GM21381 (cell line): ENCODE results near the gene RABAC1.
"Not testable (repeated sequence)": the region's sequence is repeated elsewhere in the genome, so short reads cannot be mapped to it uniquely, and the experiment has no call there.

Experiments used
- ATAC-seq: cut with Tn5 transposase; IDR thresholded peaks from one replicate; pipeline ENCODE4 v1.9.1; 2021; ENCODE audit warnings: mild to moderate bottlenecking, moderate library complexity; ENCODE audit not compliant: unreplicated experiment

RABAC1 gene

DNA sequence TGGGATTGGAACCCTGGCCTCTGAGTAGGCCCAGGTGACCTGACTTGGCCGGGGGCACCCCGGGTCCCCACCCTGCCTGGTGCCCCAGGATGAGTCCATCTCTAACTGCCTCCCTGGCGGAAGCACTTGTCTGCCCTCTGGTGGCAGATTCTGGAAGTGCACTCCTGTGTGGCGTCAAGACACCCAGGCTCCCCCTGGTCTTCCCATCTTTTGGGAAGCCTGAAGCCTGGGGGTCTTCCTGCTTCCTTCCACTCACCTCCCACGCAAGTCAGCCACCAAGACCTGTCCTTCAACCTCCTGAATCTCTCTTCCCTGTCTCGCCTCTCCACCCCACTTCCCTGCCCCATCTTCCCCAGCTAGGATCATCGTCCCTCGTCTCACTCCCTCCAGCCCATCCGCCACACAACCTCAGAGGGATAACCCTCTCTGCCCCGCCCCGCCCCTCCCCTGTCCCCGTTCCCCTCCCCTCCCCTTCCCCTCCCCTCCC, 7.4 kb downstream of the RABAC1 start:
- ATAC-seq = no peak

DNA sequence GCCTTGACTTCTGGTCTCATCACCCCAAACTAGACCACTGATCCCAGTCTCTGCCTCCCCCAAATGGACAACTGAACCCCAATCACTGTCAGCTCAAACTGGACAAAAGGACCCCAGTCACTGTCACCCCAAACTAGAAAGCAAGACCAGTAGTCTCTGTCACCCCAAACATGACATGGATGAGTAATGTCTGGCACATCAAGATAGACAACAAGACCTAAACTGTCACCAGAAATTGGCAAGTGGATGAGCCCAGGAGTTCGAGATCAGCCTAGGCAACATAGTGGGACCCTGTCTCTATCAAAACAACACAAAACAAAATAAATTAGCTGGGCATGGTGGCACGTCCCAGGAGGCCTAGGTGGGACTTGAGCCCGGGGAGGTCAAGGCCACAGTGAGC, 12.0 kb downstream of the RABAC1 start:
- no peak for ATAC-seq

DNA sequence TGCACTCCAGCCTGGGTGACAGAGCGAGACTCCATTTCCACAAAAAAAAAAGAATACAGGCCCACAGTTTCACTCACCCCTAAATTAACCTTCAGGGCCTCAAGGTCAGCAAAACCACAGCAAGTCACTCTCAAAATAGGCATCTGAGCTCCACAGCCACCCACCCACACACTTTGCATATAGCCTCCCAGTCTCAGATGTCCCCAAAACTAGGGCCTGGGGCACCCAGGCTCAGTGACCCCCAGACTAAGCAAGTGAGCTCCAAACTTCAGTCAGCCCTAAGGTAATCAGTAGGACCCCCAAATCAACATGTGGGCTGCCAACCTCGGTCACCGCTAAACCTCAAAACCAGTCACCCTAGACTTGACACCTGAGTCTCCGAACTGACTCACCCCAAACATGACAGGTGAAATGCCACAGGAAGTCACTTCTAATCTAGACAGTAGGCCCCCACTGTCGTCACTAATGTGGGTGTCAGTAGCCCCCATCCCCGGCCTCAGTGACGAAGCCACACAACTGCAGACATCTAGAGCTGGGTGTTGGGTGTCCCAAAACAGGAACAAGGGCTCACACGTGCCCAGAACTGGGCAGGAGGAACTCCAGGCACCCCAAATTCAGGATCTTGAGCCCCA, 13.9 kb downstream of the RABAC1 start:
- peak; percentile 81 for ATAC-seq

DNA sequence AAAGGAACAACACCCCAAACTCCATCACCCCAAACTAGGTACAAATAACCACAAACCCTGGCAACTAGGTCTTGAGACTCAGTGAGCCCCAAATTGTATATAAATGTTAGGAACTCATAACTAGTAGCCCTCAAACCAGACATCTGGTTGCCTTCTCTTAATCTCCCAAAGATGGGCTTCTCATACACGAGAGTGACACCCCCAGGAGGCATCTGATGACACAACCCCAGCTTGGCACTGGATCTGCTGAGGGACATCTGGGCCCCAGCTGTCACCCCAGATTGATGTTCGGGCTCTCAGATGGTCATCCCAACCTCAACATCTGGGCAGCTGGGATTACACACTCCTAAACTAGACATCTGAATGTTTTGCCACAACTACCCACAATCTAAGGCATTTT, 14.8 kb downstream of the RABAC1 start:
- no peak for ATAC-seq

DNA sequence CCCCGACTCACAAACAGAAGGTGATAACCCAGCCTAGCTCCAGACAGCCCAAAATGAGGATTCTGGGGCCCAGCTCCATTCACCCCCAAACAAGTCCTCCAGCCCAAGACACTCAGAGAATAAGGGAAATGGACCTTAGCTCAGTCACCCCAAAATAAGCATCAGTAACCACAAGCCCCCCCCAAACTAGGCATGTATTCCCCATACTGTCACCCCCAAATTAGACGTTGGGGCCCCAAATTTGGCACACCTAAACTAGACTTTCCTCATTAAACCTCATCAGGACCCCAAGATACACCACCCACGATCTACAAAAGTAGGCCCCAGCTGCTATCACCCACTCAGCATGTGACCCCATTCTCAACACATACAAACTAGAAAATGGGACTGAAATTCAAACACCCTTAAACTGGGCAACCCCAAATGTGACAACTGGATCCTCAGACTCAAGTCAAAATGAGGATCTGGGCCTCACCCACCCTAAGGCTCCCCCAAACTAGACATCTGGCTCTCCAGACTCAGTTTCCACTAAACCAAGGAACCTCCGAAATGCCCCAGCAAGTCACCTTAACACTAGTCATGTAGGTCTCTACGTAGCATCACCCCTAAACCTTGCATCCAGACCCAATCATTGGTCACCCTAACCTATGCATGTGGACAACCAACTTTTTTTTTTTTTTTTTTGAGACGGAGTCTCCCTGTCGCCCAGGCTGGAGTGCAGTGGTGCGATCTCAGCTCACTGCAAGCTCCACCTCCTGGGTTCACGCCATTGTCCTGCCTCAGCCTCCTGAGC, 17.5 kb downstream of the RABAC1 start:
- no peak for ATAC-seq

DNA sequence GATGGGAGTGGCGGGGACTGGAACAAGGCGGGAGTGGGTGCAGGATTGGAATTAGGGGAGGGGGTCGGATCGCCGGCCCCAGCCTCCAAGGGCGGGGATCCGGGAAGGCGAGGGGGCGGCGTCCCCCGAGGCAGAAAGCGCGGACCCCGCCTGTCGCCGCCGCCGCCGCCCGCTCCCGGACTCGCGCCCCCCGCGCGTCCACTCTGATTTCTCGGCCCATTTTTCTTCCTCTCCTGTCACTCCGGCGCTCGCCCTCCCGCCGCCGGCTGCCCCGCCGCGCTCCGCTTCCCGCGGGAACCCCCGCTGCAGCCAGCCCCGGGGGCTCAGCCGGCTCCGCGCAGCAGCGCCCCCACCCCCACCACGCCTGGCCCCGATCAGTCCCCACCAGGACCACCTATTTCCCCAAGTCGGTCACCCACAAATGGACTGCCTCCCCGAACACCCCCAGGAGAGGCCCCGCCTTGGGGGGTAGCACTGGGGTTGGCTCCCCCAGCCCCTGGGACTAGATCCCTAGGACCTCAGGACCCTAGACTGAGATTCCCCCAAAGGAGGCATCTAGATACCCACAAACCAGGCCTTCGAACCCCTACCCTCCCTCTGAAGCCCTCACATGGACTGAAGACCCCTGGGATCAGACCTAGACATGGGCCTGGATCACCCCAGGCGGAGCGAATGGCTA, 18.3 kb downstream of the RABAC1 start:
- ATAC-seq = no peak

DNA sequence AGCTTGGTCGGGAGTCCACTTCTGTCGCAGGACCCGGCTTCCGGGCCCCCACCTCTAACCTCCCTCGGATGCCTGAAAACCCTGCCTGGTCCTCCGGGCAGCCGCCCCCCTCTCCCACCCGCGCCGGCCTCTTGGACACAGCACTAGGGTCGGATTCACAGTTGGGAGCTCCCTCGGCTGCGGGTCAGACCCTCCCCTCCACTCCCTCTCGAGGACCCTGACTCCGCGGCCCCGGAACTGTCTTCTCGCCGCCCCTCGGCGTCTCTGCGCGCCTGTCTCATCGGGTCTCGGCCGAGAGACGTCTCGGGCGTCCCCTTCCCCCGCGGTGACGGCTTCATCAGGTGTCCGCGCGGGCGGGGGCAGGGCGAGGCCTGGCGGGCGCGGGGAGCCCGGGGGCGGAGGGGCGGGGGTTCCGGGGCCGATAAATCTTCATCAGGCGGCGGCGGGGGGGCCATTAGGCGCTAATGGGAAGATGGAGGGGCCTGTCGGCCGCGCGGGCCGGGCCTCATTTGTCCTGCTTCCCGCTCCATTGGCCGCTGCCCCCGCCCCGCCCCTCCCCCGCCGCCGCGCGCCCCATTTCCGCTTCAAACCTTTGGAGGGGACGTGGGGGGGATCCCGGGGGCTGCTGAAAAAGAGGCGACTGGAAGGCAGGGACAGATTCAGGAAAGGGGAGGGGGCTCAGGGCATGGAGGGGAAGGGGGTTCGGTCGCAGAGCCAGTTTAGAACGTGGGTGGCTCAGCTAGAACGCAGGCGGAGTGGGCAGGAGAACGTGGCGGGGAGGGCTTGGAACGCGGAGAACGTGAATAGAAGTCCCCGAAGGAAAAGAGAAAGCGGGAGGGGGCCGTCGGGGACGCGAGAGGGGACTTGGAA, 19.0 kb downstream of the RABAC1 start:
- no peak for ATAC-seq

DNA sequence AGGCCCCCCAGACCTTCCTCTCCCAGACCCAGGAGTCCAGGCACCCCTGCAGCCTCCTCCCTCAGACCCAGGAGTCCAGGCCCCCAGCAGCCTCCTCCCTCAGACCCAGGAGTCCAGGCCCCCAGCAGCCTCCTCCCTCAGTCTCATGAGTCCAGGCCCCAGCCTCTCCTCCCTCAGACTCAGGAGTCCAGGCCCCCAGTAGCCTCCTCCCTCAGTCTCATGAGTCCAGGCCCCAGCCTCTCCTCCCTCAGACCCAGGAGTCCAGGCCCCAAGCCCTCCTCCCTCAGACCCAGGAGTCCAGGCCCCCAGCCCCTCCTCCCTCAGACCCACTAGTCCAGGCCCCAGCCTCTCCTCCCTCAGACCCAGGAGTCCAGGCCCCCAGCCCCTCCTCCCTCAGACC, 19.9 kb downstream of the RABAC1 start:
- ATAC-seq = not testable (repeated sequence)

DNA sequence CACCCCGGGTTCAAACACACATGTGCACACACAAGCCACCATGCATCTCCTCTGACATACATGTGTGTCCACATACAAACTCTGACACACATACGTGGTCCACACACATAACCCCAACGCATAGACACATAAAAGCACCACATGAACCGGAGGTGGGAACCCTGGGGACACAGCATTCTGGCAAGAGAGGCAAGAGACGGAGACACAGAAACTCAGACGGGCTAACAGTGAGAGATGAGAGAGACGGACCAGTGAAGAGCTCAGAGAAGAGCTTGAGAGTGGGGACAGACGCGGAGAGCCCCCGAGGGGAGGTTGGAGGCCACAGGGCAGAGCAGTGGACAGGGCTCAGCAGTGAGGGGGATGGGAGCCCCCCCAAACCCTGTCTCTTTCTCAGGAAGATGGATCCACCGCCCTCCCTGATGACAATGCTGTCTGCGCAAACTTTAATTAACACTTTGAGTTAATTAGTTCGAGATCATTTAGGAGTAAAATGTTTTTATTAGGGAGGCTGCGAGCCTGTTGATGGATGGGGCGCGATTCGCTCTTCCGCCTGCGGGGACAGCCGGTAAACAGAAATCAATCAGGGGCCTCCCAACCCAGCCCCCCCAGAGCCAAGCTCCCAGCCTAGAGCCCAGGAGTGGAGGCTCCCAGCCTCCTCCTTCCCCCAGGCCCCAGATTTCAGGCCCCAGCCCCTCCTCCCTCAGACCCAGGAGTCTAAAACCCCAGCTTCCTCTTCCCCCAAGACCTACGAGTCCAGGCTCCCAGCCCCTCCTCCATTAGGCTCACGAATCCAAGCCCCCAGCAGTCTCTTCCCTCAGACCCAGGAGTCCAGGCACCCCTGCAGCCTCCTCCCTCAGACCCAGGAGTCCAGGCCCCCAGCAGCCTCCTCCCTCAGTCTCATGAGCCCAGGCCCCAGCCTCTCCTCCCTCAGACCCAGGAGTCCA, 21.3 kb downstream of the RABAC1 start:
- ATAC-seq = no peak

DNA sequence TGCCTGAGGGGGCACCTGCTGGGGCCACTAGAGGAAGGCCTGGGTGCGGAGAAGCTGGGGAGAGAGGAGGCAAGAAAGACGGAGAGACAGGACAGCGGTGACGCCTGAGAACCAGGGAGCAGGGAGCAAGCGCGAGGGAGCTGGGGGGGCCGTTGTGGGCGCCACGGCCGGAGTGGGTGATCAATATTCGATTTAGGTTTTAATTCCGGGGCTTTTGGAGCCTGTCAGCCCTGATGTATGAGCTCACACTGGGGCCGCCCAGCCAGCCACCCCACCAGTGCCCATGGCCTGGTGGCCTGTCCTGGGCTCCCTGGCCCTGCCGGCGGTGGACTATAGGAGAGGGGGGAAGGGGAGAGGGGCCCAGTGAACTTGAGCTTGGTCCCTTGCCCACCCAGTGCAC, 22.2 kb downstream of the RABAC1 start:
- no peak for ATAC-seq

DNA sequence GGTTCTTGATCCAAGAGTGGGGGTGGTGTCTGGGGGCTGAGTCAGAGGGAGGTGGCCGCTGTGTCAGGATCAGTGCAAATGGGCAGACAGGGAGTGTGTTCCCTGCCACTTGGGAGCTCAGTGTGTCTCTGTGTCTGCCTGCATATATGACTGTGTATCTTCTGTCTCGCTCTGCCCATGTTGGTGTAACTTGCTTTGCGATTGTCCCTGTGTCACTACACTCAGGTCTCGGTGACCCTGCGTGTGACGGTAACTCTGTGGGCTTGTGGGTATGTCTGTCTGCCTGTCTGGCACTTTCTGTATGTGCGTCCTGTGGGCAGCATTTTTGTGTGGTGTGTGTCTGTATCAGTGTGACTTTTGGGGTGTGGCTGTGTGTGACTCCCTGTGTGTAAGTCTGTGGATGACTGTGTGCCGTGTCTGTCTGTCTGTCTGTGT, 22.7 kb downstream of the RABAC1 start:
- ATAC-seq = no peak

DNA sequence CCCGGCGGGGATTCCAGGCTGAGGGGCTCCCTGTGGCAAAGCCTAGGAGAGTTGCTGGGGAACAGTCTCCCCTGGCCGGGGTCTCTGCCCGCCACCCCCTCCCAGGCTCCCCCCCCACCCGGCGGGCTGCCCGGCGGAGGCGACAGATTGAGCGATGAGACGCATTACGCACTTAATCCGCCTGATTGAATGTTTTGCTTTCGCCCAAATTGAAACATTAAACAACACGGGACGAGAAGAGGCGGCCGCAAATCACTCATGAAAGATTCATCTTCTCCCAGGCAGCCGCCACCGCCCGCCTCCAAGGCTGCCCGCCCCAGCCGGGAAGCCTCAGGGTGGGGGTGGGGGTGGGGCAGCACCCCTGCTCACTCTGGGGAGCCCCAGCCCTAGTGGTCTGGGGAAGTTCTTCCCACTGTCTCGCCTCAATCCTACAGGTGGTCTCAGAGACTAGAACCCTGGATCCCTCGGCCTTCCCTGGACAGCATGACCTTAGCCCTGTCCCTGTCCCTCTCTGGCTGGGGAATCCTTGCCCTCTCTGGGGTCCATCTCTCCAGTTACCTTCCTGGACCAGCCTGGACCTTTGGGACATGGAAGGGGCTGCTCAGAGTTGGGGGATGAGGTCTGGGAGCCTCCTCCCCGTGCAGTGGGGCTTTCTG, 23.2 kb downstream of the RABAC1 start:
- ATAC-seq = no peak

DNA sequence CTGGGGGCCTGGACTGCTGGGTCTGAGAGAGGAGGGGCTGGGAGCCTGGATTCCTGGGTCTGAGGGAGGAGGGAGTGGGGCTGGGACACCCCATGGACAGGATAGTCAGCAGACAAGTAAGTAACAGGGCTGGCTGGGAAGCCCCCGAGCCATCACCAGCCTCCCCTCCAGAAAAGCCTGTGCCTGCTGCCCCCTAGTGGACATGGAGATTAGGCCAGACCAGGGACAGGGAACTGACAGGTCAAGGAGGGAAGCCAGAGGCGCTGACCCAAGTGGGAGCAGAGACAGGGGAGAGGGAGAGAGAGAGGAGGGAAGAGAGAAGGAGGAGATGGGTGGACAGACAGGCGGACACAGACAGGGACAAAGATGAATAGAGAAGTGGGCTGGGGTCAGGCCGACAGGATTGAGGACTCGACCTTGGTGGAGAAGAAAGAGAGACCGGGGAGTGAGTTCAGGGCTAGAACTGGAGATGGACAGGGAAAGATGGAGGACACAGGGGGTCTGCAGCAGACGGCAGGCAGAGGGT, 24.2 kb downstream of the RABAC1 start:
- ATAC-seq = no peak

DNA sequence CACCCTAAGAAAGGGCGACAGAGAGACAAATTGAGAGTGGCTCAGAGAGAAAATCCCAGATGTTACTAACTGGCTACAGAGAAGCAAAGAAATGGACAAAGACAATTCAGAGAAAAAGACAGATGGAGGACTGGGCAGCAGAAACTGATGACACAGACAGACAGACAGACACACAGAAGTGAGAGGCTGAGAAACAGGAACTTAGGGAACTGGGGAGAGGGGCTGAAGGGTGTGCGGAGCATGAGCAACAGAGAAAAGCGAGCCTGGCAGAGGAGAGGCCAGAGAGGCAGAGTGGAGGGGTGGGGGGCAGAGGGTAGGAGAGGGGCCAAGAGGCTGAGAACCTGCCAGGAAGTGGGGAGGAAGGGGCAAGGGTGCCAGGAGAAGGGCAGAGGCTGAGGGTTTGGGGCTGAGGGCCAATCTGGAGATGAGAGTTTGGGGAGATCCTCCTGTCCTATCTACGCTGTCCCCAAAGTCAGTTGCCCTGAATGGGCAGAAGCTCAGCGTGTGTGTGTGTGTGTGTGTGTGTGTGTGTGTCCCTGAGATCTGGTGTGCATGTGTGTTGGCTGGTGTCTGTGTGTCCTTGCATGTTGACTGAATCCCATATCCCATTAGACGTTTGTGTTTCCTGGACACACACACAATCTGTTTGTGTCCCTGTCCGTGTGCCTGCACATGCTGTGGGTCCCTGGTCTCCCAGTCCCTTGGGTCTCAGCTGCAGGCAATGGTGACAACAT, 25.3 kb downstream of the RABAC1 start:
- no peak for ATAC-seq

DNA sequence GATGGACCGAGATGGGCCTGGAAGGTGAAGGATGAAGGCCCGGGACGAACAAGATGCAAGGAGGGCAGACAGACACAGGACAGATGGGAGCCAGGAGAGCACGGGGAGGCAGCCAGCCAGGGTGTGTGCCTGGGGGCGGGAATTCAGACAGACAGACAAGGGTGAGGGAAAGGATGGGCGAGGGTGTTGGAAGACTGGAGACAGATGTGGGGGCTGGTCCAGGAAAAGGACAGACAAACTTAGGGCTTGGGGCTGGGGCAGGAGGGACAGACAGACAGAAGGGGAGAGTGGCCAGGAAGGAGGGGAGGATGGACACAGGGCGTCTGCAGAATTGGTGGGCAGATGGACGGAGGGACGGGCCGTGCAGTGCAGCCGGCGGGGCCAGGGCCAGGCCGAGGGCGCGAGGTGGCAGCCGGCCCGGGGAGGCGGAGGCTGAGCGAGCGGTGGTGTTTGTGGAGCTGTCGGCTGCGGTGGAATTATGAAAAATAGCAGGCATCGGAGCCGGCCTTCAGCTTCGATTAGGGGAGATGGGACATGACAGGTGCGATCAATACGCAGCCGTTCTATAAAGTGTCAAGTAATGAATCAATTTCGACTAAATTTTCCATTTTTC, 26.3 kb downstream of the RABAC1 start:
- no peak for ATAC-seq

DNA sequence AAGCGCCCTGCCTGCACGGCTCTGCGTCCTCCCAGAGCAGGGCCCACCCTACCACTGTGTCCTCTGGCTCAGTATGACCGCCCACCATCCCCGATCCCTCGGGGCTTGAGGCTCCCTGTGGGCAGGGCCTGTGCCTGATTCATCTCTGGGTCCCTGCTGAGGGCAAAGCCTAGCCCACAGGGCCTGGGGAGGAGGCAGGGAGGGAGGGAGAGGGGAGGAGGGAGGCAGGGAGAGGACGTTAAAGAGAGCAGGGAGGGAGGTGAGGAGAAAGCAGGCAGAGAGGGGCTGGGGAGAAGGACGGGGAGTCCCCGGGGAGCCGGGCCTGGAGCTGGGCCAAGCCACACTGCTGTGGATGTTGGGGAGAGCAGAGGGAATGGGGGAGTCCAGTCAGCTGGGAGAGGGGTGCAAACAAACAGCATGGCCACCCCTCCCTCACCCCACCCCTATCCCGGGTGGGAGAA, 26.8 kb downstream of the RABAC1 start:
- no peak for ATAC-seq

DNA sequence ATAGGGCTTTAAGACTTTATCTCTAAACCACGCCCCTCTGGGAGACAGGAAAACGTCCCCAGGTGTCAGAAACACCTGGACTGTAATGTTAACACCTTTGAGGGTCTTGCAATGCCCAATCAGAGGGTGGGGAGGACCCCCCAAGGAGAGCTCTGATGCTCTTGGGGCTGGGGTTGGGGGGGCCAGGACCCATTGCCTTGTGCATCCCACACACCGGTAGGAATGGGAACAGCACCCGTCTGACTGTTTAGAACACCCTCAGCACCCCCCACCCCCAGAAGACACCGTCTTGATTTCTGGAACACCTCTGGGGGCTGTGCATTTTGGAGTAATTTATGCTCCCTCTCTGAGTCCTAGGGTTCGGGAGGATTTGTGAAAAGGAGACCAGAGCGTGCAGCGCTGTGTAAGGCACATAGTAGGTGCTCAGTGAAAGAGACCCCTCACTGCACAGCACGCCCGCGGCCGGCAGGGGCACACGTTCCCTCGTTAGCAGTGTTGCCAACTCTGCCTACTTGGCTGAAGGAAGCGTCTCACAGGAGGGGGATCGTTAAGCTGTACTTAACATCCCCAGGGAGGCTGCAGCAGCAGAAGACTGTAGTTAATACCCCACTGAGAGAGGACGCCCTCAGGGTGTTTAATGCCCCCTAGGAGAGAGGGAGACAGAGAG, 28.1 kb downstream of the RABAC1 start:
- no peak for ATAC-seq
